A549 (cell line): ENCODE data around the gene LZTFL1.

ENCODE experiments used
- CEBPB ChIP-seq, 2 experiments: fragments of >200 bp in 1 of 2; sonication (Bioruptor Twin) in 1 of 2; formaldehyde crosslinking in 1 of 2; IDR thresholded peaks; 2 replicates each; pipeline ENCODE4 v1.6.1; 2012 to 2016
- CTCF ChIP-seq: fragments of >200 bp; sonication (Bioruptor Twin); formaldehyde crosslinking; IDR thresholded peaks from 3 replicates; pipeline ENCODE4 v1.5.1; 2016
- EP300 ChIP-seq, 2 experiments: fragments of >200 bp; sonication (Bioruptor Twin); formaldehyde crosslinking; IDR thresholded peaks; 2 replicates in 1 of 2; 3 replicates in 1 of 2; pipeline ENCODE4 v1.6.1; 2016 to 2017
- FOSL2 ChIP-seq, 2 experiments: fragments of 450-650 bp in 1 of 2; fragments of >200 bp in 1 of 2; sonication (Bioruptor Twin) in 1 of 2; formaldehyde crosslinking; IDR thresholded peaks; 2 replicates each; pipeline versions ENCODE4 v1.5.0 to v1.6.1; 2016 to 2020; ENCODE audit warnings: mild to moderate bottlenecking in 1 of 2, moderate library complexity in 1 of 2
- NFE2L2 ChIP-seq: fragments of 150-350 bp; conservative IDR thresholded peaks from 2 replicates; pipeline ENCODE4 v1.6.1; 2014; ENCODE audit warnings: low read length
- PHF8 ChIP-seq: fragments of 200-600 bp; sonication (generic); IDR thresholded peaks from 2 replicates; pipeline ENCODE4 v1.6.1; 2016; ENCODE audit warnings: low read depth, mild to moderate bottlenecking, antibody characterized with exemption, moderate library complexity, borderline replicate concordance
- RAD21 ChIP-seq, 2 experiments: fragments of >200 bp in 1 of 2; sonication (Bioruptor Twin) in 1 of 2; formaldehyde crosslinking in 1 of 2; IDR thresholded peaks in 1 of 2; conservative IDR thresholded peaks in 1 of 2; 2 replicates in 1 of 2; 3 replicates in 1 of 2; pipeline ENCODE4 v1.6.1; 2012 to 2018; ENCODE audit warnings: inconsistent platforms in 1 of 2
- RFX5 ChIP-seq: fragments of 450-650 bp; IDR thresholded peaks from 2 replicates; pipeline ENCODE4 v1.7.1; 2014; ENCODE audit warnings: antibody characterized with exemption, mild to moderate bottlenecking, moderate library complexity
- TFCP2L1 ChIP-seq: fragments of 250-450 bp; sonication (Bioruptor Pico); IDR thresholded peaks from 2 replicates; pipeline ENCODE4 v1.5.0; 2021; ENCODE audit warnings: mild to moderate bottlenecking
- ZNF302 ChIP-seq: fragments of 250-450 bp; sonication (Bioruptor Pico); IDR thresholded peaks from 2 replicates; pipeline ENCODE4 v1.9.0; 2021; ENCODE audit warnings: inconsistent platforms, mild to moderate bottlenecking, moderate library complexity
- TF ChIP-seq, protein P1 (sequence below): fragments of 450-650 bp; IDR thresholded peaks from 2 replicates; pipeline ENCODE4 v1.6.1; 2014; ENCODE audit warnings: antibody characterized with exemption

GRCh38 chr3:45860481-45860880 lies 18.6 kb upstream of the LZTFL1 start:
- TF ChIP-seq, protein P1, sequence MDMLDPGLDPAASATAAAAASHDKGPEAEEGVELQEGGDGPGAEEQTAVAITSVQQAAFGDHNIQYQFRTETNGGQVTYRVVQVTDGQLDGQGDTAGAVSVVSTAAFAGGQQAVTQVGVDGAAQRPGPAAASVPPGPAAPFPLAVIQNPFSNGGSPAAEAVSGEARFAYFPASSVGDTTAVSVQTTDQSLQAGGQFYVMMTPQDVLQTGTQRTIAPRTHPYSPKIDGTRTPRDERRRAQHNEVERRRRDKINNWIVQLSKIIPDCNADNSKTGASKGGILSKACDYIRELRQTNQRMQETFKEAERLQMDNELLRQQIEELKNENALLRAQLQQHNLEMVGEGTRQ: no peak
- no peak for TF ChIP-seq RFX5
- TF ChIP-seq FOSL2 (IDR thresholded peaks at IDR 0.05): no peak
- no peak for TF ChIP-seq FOSL2 (CRISPR knock-in tag; IDR thresholded peaks at IDR 0.05)
- TF ChIP-seq CTCF: no peak
- TF ChIP-seq TFCP2L1 (CRISPR knock-in tag): no peak
- TF ChIP-seq RAD21 (conservative IDR thresholded peaks at IDR 0.05 in 1 of 2, IDR thresholded peaks at IDR 0.05 in 1 of 2): no peak
- no peak for TF ChIP-seq EP300 (IDR thresholded peaks at IDR 0.05)
- no peak for TF ChIP-seq PHF8
- no peak for TF ChIP-seq CEBPB (IDR thresholded peaks at IDR 0.05)
- TF ChIP-seq ZNF302 (CRISPR knock-in tag): no peak
- no peak for TF ChIP-seq NFE2L2
